Measurements from ENCODE around the gene GLDN.
"Not testable (repeated sequence)": the region's sequence is repeated elsewhere in the genome, so short reads cannot be mapped to it uniquely, and the experiment has no call there.

GLDN gene

DNA sequence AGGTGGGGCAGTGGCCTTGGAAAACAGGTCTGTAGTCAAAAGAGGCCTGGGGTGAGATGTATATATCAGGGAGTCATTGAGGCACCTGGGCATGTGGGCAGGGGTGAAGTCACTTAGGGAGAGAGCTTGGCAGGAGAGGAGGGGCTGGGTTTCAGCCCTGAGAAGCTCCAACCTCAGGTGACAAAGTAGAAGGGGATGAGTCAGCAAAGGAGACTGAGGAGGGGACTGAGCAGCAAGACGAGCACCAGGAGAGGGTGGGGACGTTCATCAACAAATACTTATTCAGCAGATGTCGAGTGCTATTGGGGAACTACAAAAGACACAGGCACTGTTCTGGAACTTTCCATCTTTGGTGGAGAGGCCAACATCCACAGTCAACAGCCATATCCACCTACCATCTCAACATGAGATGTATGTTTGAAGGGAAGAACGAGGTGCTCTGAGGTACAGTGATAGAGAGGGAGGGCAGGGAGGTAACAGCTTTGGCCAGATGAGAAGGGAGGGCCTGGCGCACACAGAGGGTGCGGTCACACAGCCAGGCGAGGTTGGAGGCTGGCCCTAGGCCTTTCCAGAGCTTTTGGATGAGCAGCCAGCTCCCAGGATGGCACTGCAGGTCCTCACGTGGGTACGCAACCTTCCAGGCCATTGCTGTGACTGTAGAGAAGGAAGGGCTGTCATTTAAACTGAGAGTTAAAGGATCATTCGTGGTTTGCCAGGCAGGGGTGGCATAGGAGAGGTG, 45.7 kb downstream of the GLDN start:
- no peak for DNase-seq

GRCh38 chr15:51387699-51388041, 46.2 kb downstream of the GLDN start:
- no peak for DNase-seq

DNA sequence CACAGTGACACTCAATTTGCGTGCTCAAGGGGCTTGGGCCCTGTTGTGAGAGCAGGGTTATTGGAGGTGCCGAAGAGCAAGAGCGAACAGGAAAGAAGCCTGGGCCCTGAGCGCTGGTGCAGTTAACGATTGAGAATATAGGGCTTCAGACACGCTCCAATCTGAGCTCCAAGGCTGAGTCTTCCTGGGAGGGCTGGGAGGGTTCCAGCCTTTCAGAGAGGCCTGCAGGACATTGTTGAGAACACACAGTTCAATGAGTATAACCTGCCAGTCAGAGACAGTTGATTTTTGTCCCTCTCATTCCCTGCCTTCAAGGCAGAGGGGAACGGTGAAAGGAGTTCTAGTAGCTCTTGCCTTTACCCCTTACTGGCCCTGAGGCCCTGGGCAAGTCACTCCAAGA, 47.3 kb downstream of the GLDN start:
- DNase-seq: no peak

DNA sequence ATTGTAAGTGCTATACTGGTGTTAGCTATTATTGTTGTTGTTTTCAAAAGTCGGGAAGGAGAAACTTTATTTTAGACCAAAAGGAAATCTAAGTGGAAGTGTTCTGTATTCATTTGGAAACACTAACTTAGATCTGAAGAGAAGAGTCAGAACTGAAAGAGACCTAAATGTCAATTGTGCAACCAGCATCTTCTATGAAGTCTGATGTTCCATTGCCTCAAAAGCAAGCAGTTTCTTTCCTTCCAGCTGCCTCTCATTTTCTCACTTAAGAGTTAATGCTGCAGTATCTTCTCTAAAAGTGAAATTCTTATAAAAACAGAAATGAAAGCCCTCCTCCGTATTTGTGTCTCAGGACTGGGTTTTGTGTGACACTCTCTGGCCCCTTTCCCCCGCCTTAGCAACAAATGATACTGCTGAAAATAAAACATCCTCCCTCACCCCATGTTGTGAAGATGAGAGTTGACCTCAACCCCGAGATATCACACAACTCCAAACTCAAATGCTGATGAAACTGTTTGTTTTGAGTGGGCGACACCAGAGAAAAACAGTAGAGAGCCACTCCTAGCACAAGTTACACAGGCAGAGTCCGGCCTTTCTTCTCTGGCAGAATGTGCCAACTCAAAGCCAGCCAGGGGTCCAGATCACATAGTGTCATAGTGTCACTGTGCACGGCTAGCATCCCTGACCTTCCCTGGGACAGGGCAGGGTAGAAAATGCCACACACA, 48.9 kb downstream of the GLDN start:
- no peak for DNase-seq

DNA sequence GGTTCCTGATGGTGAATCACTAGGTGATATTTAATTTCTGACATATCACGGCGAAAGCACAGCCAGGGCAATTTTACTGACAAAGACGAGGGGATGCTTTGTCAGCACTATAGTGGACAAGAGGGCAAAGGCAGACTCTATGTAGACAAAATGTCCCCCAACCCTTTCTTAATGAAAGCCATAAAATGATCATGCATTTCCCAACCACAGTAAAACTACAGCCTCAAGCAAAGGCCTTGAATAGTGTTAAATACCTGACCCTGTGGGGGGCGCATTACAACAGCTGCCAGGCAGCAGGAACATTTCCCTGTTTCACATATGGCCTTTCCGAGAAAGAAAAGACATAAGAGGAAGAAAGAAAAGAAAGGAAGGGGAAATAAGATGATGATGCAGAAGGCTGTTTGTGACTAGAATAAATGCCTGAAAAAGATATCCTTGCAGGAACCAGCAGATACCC, 49.5 kb downstream of the GLDN start:
- DNase-seq: no peak

DNA sequence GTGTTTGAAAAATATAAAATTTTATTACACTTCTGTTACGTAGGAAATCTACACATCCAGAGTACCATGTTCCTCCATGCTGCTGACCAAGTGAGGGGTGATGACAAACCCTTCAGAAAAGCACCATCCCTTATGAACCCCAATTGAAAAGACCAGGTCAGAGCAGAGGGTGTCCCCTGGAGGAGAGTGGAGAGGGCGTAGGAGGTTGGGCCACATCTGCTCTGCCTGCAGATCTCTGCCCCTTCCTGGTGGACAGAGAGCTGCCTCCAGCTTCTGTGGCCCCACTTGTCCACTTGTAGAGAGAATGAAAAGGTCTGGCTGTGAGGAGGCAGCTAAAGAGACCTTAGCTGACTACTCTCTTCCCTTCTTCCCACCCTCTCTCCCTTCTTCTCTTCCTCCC, 55.5 kb downstream of the GLDN start:
- no peak for DNase-seq

GRCh38 chr15:51398626-51399025, 57.2 kb downstream of the GLDN start:
- DNase-seq: no peak

DNA sequence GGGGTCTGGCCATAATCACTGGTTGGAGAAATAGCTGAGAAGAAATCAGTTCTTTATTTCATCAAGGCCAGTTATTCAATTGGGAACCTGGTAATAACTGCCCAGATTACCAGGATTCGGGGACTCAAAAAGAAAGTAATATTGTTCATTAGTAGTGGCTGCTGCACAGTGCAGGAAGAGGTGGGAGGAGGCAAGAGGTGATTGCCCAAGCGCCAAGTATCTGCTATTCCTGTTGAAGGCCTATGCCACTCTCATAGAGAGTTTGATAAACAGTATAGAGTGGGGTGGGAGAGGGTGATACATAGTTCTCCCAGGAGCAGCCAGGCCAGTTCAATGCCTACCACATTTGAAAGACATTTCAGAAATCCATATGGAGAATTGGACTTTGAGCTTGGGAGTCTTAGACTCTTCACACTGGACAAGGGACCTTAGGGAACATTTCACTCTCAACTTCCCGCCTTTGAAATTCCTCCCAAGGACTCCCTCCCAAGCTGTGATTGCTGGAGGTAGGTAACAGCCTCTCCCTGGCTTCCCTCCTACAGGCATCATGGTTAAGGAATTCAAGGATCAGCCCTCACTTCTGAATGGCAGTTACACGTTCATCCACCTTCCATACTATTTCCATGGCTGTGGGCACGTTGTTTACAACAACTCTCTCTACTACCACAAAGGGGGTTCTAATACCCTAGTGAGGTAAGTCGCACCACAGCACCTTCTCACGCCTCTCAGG, 59.8 kb downstream of the GLDN start:
- DNase-seq: no peak

DNA sequence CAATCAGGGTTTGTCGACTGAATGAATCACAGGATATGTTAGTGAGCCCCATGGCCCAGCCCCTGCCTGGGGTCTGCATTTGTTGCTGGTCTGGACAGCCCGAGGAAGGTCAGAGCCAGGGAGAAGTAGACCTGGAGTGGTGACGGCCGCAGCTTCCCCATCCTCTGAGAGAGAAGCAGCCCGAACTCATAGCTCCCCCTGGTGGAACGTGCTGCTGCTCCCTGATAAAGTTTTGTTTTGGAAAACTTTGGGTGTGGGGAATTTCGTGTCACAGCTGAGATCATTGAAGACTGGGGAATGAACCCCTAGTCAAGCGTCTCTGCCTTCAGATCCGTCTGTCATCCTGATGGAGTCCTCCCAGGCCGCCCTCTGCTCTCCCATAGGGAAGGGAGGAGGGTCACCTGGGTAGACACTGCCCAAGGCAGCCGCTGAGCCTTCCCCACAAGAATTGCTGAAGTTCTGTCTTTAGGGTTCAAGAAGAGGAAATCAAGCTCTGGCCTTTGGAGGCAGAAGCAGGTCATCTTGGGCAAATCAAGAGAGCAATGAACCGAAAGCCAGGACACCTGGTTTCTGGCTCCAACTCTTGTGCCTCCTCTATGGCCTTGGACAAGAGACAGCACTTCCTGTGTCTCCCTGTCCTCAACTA, 60.5 kb downstream of the GLDN start:
- DNase-seq: peak in 19 of 56 donors; percentile 13 to 63 (median 28)

- DNase-seq: peak in 3 of 56 donors; percentile 12 to 22 (median 12)
Observed at GRCh38 chr15:51403072-51403878, 61.8 kb downstream of the GLDN start.

DNA sequence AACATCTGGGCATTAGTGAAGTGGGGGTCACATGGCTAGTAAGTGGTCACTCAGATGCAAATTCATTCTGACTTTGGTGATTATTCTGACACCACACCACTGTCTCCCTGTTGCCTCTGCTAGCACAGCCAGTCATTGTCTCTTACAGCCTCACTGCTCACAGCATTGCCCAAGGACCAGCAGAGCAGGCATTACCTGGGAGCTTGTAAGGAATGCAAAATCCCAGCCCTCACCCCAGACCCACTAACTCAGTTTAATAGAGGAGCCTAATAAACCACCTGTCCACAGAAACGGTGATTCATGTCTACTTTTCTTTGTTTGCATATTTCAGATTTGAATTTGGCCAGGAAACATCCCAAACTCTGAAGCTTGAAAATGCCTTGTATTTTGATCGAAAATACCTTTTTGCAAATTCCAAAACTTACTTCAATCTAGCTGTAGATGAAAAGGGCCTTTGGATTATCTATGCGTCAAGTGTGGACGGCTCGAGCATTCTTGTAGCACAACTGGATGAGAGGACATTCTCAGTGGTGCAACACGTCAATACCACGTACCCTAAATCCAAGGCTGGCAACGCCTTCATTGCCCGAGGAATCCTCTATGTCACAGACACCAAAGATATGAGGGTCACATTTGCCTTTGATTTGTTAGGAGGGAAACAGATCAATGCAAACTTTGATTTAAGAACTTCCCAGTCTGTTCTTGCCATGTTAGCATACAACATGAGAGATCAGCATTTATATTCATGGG, 62.7 kb downstream of the GLDN start:
- no peak for DNase-seq

DNA sequence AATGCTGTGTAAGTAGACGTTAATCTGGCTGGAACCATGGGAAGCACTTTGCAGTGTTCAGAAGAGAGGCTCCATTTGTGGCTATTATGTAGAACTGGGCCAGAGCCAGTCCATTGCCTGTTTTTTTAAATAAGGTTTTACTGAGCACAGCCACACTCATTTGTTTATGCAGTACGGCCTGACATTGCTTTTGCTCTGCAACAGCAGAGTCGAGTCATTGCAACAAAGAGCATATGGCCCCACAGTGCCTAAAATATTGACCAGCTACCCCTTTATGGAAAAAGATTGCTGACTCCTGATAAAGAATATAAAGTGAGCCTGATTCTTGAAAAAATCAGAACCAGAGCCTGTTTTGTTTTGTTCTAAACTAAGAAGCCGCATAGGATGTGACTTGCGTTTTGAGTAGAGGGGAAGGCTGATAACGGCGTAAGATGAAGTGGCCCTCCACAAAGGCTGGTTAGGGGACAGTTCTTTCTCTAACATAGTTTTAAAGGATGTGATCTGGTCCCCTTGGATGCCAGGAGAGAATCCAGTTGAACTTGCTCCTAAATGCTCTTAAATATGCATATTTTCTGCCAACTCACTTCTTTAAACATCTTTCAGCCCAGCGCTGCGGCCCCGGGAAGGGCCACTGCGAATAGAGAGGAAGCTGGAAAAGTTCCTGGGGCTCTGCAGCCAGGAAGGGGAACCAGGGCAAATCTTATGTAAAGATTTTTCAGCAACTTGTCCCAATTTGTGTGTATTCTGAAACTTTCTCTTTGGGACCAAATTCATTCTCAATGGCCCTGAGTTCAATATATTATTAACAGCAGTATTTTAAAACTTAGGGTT, 64.5 kb downstream of the GLDN start:
- peak in 9 of 56 donors; percentile 13 to 56 (median 19) for DNase-seq

DNA sequence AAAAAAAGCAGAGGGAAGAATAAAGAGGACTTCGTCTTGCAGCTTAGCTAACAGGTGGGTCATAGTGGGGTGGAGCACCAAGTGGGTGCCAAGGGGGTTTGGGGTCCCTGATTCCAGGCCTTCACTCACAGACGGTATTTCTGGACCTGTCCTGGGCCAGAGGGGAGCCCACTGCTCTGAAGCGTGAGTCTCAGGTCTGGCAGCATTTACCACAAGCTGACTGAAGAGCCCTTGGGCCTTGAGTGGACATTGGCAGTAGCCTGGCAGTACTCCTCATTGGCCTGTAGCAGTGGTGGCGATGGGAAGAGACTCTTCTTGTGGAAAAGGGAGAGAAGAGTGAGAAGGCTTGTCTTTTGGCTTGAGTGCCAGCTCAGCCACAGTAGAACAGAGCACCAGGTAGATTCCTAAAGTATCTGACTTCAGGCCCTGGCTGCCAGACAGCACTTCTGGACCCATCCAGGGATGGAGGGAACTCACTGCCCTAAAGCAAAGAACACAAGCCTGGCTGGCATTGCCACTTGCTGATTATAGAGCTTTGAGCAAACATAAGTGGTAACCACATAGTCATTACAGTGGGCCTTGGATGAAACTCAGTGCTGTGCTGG, 72.9 kb downstream of the GLDN start:
- no peak for DNase-seq

DNA sequence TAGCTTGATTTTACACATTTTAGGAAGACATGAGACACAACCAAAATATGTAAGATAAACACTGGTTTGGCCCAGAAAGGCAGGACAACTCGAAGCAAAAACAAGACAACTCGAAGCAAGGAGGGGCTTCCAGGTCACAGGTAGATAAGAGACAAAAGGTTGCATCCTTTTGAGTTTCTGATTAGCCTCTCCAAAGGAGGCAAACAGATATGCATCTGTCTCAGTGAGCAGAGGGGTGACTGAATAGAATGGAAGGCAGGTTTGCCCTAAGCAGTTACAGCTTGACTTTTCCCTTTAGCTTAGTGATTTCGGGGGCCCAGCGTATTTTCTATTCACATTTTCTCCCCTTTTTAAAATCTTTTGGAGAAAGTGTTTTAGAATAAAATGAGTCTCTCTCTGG, 74.7 kb downstream of the GLDN start:
- no peak for DNase-seq

DNA sequence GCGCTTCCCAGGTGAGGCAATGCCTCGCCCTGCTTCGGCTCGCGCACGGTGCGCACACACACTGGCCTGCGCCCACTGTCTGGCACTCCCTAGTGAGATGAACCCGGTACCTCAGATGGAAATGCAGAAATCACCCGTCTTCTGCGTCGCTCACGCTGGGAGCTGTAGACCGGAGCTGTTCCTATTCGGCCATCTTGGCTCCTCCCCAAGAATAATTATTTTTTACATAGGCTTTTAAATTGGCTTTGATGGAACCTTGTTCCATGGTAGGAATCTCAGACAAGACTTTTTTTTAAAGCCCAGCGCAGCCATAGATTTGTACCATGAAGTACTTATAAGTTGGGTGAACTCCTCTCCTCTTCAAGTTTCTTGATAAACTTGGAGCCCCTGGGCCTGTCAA, 81.6 kb downstream of the GLDN start:
- DNase-seq: not testable (repeated sequence)

DNA sequence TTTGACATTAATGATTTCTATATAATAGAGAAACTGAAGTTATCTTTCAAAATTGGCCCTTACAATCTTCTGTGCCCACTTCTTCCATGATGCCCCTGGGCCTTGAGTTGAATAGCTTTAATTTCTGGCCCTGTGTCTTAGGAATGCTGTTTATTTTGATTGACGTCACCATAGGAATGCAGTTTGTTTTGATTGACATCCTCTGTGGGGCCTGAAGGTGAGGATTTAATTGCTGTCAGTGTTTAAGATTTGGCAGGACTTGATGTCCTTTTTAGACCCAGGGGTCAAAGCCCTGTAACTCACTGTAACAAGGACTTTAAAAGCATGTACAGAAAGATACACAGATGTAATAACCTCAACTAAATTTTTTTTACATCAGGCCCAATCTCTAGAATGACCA, 83.3 kb downstream of the GLDN start:
- DNase-seq: no peak

DNA sequence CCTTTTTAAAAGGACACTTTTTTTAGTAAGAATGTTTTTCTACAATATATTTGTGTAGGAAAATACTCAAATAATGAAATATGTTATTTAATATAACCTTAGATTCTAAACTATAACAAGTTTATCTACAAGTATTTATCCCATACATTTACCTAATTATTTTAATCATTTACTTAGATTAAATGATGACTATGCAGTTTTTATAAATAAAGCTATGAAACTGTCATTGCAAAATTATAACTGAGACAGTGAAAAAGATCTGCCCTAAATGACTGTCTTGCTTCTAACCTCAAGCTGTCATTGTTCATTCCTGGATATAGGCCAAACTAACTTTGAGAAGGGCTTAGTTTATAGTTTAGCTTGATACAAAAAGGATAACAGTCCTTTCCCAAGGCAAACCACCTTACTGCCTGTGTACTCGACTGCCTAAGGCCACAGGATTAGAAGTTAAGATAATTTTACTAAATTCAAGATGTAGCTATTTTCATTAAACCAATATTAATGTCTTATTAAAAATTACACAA, 84.1 kb downstream of the GLDN start:
- DNase-seq: no peak

- no peak for DNase-seq
Observed at GRCh38 chr15:51438526-51438925, 97.1 kb downstream of the GLDN start.
